Fibroblast of mammary gland (primary cell): ENCODE data around the gene TRPM2.

ENCODE experiments used
- DNase-seq: peaks from one replicate; pipeline ENCODE4 v3.0.0-alpha.2; 2010; ENCODE audit warnings: low read depth
- H3K4me3 ChIP-seq: 2 replicates; pipeline ENCODE4 v1.5.1; 2011; ENCODE audit warnings: low read depth, mild to moderate bottlenecking, low read length, moderate library complexity; ENCODE audit not compliant: control insufficient read depth
- CTCF ChIP-seq: conservative IDR thresholded peaks from 2 replicates; pipeline ENCODE4 v1.5.1; 2011; ENCODE audit warnings: low read depth, low read length, inconsistent platforms; ENCODE audit not compliant: control insufficient read depth, insufficient read depth

Gene TRPM2

GRCh38 chr21:44437696-44438431 lies 84.4 kb downstream of the TRPM2 start:
- DNase-seq: no peak
- H3K4me3 ChIP-seq: no peak overlapping the region
- TF ChIP-seq CTCF: no peak

- H3K4me3 ChIP-seq: no peak overlapping the region
- no peak for DNase-seq
Observed at GRCh38 chr21:44438531-44439210, 85.2 kb downstream of the TRPM2 start.

GRCh38 chr21:44439211-44439600 lies 85.8 kb downstream of the TRPM2 start:
- no peak overlapping the region for H3K4me3 ChIP-seq
- no peak for TF ChIP-seq CTCF
- no peak for DNase-seq

More at GRCh38 chr21:44438531-44439210, 85.2 kb downstream of the TRPM2 start:
- TF ChIP-seq CTCF: no peak

GRCh38 chr21:44440241-44441040 lies 87.0 kb downstream of the TRPM2 start:
- H3K4me3 ChIP-seq: no peak overlapping the region
- no peak for TF ChIP-seq CTCF
- no peak for DNase-seq

- no peak for TF ChIP-seq CTCF
- DNase-seq: no peak
- no peak overlapping the region for H3K4me3 ChIP-seq
Observed at GRCh38 chr21:44441041-44441400, 87.6 kb downstream of the TRPM2 start.

GRCh38 chr21:44441581-44442265 lies 88.3 kb downstream of the TRPM2 start:
- H3K4me3 ChIP-seq: no peak overlapping the region
- no peak for DNase-seq
- no peak for TF ChIP-seq CTCF
